Gastrocnemius medialis (tissue), 4 donors: ENCODE results near the gene EMC1.
"Not testable (repeated sequence)": the region's sequence is repeated elsewhere in the genome, so short reads cannot be mapped to it uniquely, and the experiment has no call there.

Experiments
- CTCF ChIP-seq, 5 experiments: fragments of 450-650 bp in 3 of 5; fragments of 200-600 bp in 2 of 5; sonication (generic) in 2 of 5; IDR thresholded peaks in 4 of 5; conservative IDR thresholded peaks in 1 of 5; 1 replicate in 4 of 5; 2 replicates in 1 of 5; pipeline ENCODE4 v1.5.1; 2016 to 2019; ENCODE audit warnings: antibody characterized with exemption in 5 of 5, mild to moderate bottlenecking in 3 of 5, moderate library complexity in 3 of 5
- POLR2A ChIP-seq, 2 donors: fragments of 450-650 bp; IDR thresholded peaks; one replicate each; pipeline ENCODE4 v1.6.1; 2017; ENCODE audit warnings: antibody characterized with exemption in 2 of 2, mild to moderate bottlenecking in 2 of 2, moderate library complexity in 2 of 2

DNA sequence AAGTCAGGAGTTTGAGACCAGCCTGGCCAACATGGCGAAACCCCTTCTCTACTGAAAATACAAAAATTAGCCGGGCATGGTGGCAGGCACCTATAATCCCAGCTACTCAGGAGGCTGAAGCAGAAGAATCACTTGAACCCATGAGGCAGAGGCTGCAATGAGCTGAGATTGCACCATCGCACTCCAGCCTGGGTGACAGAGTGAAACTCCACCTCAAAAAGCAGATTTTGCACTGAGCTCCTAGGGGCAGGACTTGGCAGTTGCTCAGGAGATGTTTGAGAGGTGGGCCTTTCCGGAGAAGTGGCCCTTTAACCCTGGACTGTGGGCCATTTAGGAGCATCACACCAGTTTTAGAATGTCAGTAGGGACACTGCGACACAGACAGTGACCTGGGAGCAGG, 5.0 kb upstream of the EMC1 start:
- TF ChIP-seq CTCF (IDR thresholded peaks at IDR 0.05 in 4 of 5, conservative IDR thresholded peaks at IDR 0.05 in 1 of 5); POLR2A (IDR thresholded peaks at IDR 0.05): not testable (repeated sequence)
